Fibroblast of villous mesenchyme (primary cell): ENCODE measurements around the gene ARHGEF40. TPM values are rescaled to one million over a fixed set of nuclear protein-coding genes. Genes with fewer than 3 reads are reported as not detected.

Source experiments
- DNase-seq: peaks from one replicate; pipeline ENCODE4 v3.0.0-alpha.2; 2010; ENCODE audit warnings: low read depth
- H3K4me3 ChIP-seq: 2 replicates; pipeline ENCODE4 v1.5.1; 2011; ENCODE audit warnings: low read depth, mild to moderate bottlenecking, low read length
- CTCF ChIP-seq: IDR thresholded peaks from 2 replicates; pipeline ENCODE4 v1.5.1; 2012; ENCODE audit warnings: low read depth, mild to moderate bottlenecking, low read length; ENCODE audit not compliant: insufficient read depth
- total RNA-seq: library from RNA; depleted of rRNA; stranded (reverse); fragments of >200 nt; gene quantifications from 2 replicates; pipeline ENCODE4 v1.2.3, GENCODE V29; 2012

The ARHGEF40 gene
- total RNA-seq, 1 donor = 45.3 TPM

- TF ChIP-seq CTCF = no peak
- H3K4me3 ChIP-seq = peak overlapping the region; percentile 58
- no peak for DNase-seq
These were observed 44.5 kb upstream of the ARHGEF40 start for GRCh38 chr14:21025371-21026273.

- no peak for DNase-seq
- no peak overlapping the region for H3K4me3 ChIP-seq
- TF ChIP-seq CTCF = no peak
These were observed 43.7 kb upstream of the ARHGEF40 start for GRCh38 chr14:21026274-21026987.

- peak; percentile 25 for DNase-seq
- TF ChIP-seq CTCF = no peak
These were observed 43.2 kb upstream of the ARHGEF40 start for GRCh38 chr14:21026988-21027315.

GRCh38 chr14:21029917-21030316 is 40.2 kb upstream of the ARHGEF40 start, which contains the start of gene TPPP2:
TSS of gene TPPP2 (plus strand) at chr14:21030217. CDS start at chr14:21030582, 365 bp downstream.
- no peak for TF ChIP-seq CTCF
- no peak within 1 kb of the TSS for H3K4me3 ChIP-seq
- no peak for DNase-seq

More at GRCh38 chr14:21026988-21027315, 43.2 kb upstream of the ARHGEF40 start:
- no peak overlapping the region for H3K4me3 ChIP-seq

GRCh38 chr14:21030531-21030930 is 39.6 kb upstream of the ARHGEF40 start:
- H3K4me3 ChIP-seq = no peak overlapping the region
- DNase-seq = no peak
- TF ChIP-seq CTCF = no peak

- no peak overlapping the region for H3K4me3 ChIP-seq
- DNase-seq = no peak
- TF ChIP-seq CTCF = no peak
These were observed 37.6 kb upstream of the ARHGEF40 start for GRCh38 chr14:21032326-21033132.
